ENCODE measurements around the gene FAT1.

FAT1 gene

GRCh38 chr4:186650401-186651180 lies 73.1 kb downstream of the FAT1 start:
- DNase-seq = no peak

GRCh38 chr4:186647821-186648220 lies 75.8 kb downstream of the FAT1 start:
- DNase-seq = no peak

DNA sequence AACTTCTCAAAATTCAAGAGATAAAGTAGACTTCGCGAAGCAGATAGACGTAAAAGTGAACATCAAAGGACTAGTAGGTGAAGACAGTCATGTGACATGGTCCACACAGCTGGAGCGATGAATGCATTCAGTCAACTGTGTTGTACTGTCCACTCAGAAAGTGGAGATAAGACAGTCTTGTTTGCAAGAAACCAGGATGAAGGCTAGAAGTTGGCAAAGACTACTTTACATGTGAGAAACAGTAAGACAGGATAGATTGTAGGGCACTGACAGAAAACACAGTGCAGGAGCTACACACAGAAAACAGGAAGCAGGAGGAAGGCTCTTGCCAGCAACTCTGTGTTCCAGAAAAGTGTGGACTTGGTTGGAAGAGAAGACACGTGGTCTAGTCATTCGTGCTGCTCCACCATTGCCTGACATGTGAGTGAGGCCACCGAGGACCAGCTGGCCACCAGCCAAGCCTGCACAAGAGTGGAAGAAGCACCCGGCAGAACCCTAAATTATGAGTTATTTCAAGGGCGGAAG lies 78.9 kb downstream of the FAT1 start:
- no peak for DNase-seq

GRCh38 chr4:186644311-186644638 lies 79.4 kb downstream of the FAT1 start:
- no peak for DNase-seq

DNA sequence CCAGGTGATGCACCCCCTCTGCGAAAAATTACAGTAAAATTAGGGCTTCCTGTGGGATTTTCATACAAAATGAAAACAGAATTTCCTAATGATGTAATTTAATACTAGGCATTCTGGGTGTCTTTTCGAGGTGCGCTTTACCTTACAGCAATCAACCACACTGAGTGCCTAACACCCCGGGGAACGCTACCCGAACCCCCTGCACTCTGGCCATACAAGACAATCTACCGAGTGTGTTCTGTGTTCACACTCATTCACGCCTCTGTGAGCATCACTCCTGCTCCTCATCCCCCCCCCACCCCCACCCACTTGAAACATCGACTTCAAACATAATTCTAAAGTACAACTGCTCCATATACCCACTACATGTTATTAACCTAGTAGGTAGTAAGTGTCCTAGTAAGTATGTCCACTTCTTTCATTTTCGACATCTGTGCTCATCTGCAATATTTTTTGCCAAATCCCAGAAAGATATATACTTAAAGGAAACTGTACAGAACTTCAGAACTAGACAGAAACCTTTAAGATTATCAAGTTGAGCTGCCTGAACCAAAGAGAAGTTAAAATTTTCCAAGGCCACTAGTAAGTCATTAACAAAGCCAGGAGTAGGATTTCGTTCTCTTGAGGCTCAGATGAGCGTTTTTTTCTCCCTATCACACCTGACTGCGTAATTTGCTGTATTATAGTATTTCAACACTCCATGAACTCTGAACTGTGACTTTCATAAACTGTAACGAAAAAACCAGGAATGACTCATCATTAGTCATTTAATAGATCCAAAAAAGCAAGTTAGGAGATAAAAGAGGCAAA lies 80.0 kb downstream of the FAT1 start:
- no peak for DNase-seq

DNA sequence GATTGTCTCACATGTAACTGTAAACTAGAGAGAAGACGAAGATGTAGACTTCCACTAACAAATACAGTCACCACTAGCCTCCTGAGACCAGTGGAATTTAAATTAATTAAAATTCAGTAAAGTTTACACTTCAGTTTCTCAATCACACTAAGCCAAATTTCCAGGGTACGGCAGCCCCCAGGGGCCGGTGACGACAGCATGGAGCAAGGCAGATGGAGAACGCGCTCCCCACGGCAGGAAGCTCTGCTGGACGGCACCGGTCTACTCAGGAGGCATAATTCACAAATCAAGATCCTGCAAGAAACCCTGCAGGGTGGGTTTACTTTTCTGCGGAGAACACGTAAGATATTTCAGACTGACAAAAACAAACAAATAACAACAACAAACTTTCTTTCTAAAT lies 80.7 kb downstream of the FAT1 start:
- DNase-seq = no peak

DNA sequence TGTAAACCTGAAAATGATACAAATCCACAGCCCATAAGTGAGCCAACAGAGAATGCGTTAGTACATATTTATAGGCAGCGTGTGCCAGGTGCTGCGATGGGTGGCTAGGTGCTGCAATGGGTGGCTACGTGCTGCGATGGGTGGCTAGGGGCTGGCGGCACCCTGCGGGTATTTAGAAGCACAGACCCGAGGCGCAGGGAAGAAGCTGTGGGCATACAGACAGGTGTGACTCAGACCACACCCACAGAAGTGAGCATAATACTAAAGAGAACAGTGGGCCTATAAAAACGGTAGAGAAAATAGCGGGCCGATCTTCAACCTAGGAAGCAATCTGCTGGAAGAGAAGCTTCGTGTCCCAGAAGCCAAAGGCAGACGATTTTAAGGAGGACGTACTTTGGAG lies 81.1 kb downstream of the FAT1 start:
- DNase-seq = no peak

DNA sequence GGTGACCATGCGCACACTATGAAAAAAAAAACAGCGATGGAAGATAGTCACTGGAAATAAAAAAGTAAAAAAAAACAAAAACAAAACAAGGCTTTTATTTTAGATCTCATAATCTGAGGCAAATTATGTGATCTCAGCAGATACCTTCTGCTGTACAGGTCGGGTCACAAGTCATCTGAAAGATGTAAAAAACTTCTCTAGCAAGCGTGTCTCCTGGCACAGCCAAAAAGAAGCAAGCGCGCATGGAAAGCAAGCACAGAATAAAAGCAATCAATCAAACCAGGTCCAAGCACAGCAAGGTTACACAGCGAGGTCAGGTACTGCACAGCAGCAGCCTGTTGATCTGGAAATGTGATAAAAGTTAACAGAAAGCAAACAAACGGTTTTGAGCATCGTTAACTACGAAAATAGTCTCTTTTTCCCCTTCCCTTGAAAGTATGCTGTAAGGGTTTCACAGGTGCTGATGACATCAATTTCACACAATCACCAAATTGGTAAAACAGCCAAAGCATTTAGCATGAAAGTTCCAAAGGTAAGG lies 89.0 kb downstream of the FAT1 start:
- no peak for DNase-seq

- no peak for DNase-seq
Measured at GRCh38 chr4:186633844-186634243, 89.8 kb downstream of the FAT1 start.

GRCh38 chr4:186630128-186630527 lies 93.5 kb downstream of the FAT1 start:
- no peak for DNase-seq

DNA sequence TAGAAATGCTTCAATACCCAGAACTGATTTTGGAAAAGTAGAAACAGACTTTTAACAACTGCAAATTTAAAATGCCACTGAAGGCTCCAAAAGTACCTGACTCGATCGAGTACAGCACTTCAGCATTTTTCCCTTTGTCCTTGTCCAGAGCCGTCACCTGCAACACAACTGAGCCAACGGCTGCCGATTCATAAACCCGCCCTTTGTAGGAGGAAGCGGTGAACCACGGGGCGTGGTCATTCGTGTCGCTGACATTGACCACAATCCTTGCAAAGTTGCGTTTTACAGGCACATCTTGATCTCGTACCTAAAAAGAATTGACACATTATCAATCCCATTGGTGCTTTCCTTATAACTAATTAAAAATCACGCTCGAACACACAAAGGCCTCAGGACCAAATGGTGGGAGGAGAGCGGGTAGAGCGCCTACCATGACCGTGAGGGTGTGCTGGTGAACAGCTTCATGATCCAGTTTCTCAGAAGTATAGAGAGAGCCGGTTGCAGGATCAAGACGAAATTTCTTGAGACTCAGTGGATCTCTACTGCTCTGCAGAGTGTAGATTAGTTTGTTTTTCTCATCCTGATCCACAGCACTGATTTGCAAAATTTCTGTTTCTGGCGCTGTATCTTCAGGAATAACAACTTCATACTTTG lies 95.5 kb downstream of the FAT1 start:
- peak; percentile 1 for DNase-seq

- no peak for DNase-seq
Measured at GRCh38 chr4:186627226-186627865, 96.3 kb downstream of the FAT1 start.

GRCh38 chr4:186624951-186625350 lies 98.7 kb downstream of the FAT1 start:
- DNase-seq = no peak

DNA sequence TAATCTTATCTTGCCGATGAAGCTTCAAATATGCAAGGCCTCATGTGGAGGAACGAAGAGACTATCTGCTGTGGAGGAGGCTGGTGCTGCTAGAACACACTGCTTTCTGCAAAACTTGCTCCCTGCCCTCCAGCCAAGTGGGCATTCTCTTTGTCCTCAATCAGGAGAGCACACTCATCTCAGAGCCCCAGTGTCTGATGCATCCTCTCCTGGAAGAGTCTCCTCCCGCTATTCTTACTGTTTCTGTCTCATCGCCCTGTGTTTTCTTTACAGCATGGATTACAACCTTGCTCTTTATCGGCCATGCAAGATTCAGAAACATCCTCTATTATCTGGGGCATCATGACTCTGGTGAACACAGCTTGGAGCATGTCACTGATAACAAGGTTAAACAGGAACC lies 100.1 kb downstream of the FAT1 start:
- DNase-seq = no peak

DNA sequence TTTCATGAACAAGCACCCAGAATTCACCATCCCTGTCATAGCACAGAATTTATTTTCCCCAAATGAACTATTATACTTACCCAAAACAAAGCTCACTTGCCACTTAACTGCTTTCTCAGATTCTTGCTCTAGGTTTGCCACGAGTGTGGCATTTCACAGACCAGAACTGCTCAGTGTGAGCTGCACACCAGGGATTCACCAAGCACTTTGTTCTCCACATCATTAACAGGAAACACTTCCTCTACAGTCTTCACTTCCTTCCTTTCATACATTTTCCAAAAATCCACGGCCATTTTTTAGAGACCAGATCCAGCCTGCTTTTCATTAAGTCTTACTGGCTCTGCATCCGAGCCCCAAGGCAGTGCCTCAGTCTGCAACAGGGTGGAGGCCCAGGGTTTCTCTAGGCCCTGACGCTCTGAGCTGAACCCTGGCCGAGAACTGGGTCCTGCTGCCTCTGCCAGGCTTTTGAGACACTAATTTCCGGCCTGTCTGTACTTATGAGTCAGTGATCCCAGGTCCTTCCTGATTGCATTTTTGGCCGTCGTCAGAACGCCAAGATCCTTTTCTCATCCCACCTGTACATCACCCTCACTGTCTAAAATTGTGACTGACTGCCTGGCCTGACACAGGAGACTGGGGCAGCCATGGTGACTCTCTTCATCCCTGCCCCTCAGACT lies 100.7 kb downstream of the FAT1 start:
- no peak for DNase-seq

- no peak for DNase-seq
Measured at GRCh38 chr4:186621959-186622553, 101.6 kb downstream of the FAT1 start.

- DNase-seq = no peak
Measured at GRCh38 chr4:186619088-186619487, 104.6 kb downstream of the FAT1 start.

DNA sequence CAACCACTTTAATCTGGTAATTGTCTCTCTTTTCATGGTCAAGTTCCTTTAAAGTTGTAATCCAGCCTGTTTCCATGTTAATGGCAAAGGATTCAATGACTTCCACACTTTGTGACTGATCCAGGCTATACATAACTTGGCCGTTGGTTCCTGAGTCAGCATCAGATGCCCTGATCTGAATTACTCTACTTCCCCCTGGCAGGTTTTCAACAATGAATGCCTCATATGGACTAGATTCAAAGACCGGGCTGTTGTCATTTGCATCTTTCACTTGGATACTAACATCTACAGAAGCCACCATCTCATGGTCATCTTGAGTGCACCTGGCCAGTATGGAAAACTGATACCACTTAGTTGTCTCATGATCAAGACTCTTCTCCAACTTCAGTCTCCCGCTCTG lies 105.7 kb downstream of the FAT1 start:
- no peak for DNase-seq

DNA sequence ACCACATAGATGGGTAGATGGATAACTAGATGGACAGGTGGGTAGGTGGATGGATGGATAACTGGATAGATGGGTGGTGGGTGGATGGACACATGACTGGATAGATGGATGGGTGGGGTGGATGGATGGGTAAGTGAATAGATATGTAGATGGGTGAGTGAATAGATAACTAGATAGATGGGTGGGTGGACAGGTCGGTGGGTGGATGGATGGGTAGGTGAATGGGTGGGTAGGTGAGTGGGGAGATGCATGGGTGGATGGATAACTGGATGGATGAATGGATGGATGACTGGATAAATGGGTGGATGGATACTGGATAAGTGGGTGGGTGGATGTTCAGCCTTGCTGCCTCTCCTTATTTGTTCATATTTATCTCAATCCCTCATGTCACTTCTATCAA lies 116.2 kb downstream of the FAT1 start:
- no peak for DNase-seq

DNA sequence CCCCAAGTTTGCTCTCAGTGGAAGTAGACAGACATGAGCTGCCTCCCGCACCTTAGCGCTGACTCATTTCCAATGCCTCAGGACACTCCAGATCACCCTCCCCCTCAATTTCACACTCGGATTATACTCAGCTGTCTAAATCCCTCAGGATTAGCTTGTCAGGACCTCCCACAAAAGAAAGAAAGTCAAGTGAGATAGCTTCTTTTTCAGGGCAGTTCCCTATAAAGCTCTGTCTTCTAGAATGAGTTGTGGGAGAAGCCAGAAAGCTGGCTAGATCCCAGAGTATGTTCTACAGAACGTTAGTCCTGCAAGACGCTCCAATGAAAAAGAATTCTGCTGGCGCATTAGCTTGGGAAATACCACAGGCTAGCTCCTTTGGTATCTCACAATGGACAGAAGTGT lies 117.1 kb downstream of the FAT1 start:
- DNase-seq = no peak

GRCh38 chr4:186605261-186605865 lies 118.3 kb downstream of the FAT1 start:
- no peak for DNase-seq

Measured in hematopoietic multipotent progenitor cell treated with erythropoietin and hydrocortisone succinate and interleukin-3 and kit ligand, for 8 days (in vitro differentiated cells).